Bronchial epithelial cell (primary cell): ENCODE data around the gene ELN. TPM values are rescaled to one million over a fixed set of nuclear protein-coding genes. Genes with fewer than 3 reads are reported as not detected.

Experiments
- DNase-seq: peaks from one replicate; pipeline ENCODE4 v3.0.0-alpha.2; 2010; ENCODE audit warnings: low read depth
- FAIRE-seq: peaks from 2 replicates; lab custom pipeline; 2011; peaks lifted over from hg19 to GRCh38; lab: Jason Lieb, UNC
- H3K27me3 ChIP-seq: 2 replicates; pipeline ENCODE4 v1.5.1; 2011; ENCODE audit warnings: low read length; ENCODE audit not compliant: control insufficient read depth, insufficient read depth
- H3K36me3 ChIP-seq: 2 replicates; pipeline ENCODE4 v1.5.1; 2011; ENCODE audit warnings: low read length; ENCODE audit not compliant: control insufficient read depth, insufficient read depth
- H3K4me3 ChIP-seq: 2 replicates; pipeline ENCODE4 v1.5.1; 2011; ENCODE audit warnings: mild to moderate bottlenecking, low read depth, low read length, control low read depth
- CTCF ChIP-seq: IDR thresholded peaks from 2 replicates; pipeline ENCODE4 v1.5.1; 2011; ENCODE audit warnings: mild to moderate bottlenecking, moderate library complexity, low read length, control low read depth, inconsistent platforms; ENCODE audit not compliant: insufficient read depth, severe bottlenecking
- total RNA-seq: library from RNA; depleted of rRNA; stranded (reverse); fragments of >200 nt; gene quantifications from 2 replicates; pipeline ENCODE4 v1.2.1, GENCODE V29; 2014

The ELN gene
- total RNA-seq, 1 donor from 2014 or later: under 0.01 TPM

GRCh38 chr7:74092964-74093471 is 65.0 kb downstream of the ELN start:
- Histone ChIP-seq H3K27me3 (no peaks in the 10 kb centered on the region), H3K36me3 (peaks cover 8% of the 10 kb centered on the region), H3K4me3 (no peak overlapping the region)
- FAIRE-seq: no peak
- DNase-seq: no peak
- no peak for TF ChIP-seq CTCF

GRCh38 chr7:74093671-74094223 is 65.8 kb downstream of the ELN start:
- Histone ChIP-seq H3K36me3 (peaks cover 9% of the 10 kb centered on the region), H3K4me3 (no peak overlapping the region), H3K27me3 (no peaks in the 10 kb centered on the region)
- no peak for TF ChIP-seq CTCF
- DNase-seq: no peak
- FAIRE-seq: no peak

- no peak overlapping the region for H3K4me3 ChIP-seq
- peaks cover 16% of the 10 kb centered on the region for H3K36me3 ChIP-seq
- peak; percentile 86 for DNase-seq
- no peak for TF ChIP-seq CTCF
- no peak for FAIRE-seq
- no peaks in the 10 kb centered on the region for H3K27me3 ChIP-seq
Measured at GRCh38 chr7:74094224-74095101, 66.5 kb downstream of the ELN start.

GRCh38 chr7:74095135-74095534 is 67.2 kb downstream of the ELN start:
- Histone ChIP-seq H3K36me3 (peaks cover 16% of the 10 kb centered on the region), H3K4me3 (no peak overlapping the region), H3K27me3 (no peaks in the 10 kb centered on the region)
- DNase-seq (no peak), FAIRE-seq (no peak)
- TF ChIP-seq CTCF: no peak

GRCh38 chr7:74097937-74098614 is 70.1 kb downstream of the ELN start:
- FAIRE-seq (no peak), DNase-seq (peak; percentile 90)
- Histone ChIP-seq H3K36me3 (peaks cover 18% of the 10 kb centered on the region), H3K4me3 (no peak overlapping the region), H3K27me3 (no peaks in the 10 kb centered on the region)
- TF ChIP-seq CTCF: no peak
